Left renal cortex interstitium (tissue), 4 donors: ENCODE results near the gene SETBP1. TPM values are rescaled to one million over a fixed set of nuclear protein-coding genes. Genes with fewer than 3 reads are reported as not detected.
A peak's percentile ranks its signal among the peaks of the same experiment; 100 is the strongest.

ENCODE experiments used
- DNase-seq, 4 donors: peaks; one replicate each; pipeline ENCODE4 v3.0.0-alpha.2; 2013; ENCODE audit warnings: low read depth in 4 of 4, low spot score in 2 of 4, missing footprints in 1 of 4
- polyA plus RNA-seq, 4 donors: library from polyadenylated mRNA; unstranded; fragments of 120-200 nt; gene quantifications; one replicate each; pipeline ENCODE4 v1.2.1, GENCODE V29; 2013; ENCODE audit not compliant: insufficient read length in 4 of 4

The SETBP1 gene
- polyA plus RNA-seq, 4 donors, result 28.3 to 34.8 (median 28.7) TPM

- DNase-seq, result no peak
These were observed 317.7 kb downstream of the SETBP1 start for GRCh38 chr18:44998360-44998759.

- DNase-seq, result no peak
These were observed 323.9 kb downstream of the SETBP1 start for GRCh38 chr18:45004546-45005080.

- no peak for DNase-seq
These were observed 326.2 kb downstream of the SETBP1 start for GRCh38 chr18:45006934-45007333.

GRCh38 chr18:45007531-45007930 lies 326.8 kb downstream of the SETBP1 start:
- DNase-seq, result no peak

GRCh38 chr18:45008694-45009413 lies 328.2 kb downstream of the SETBP1 start:
- no peak for DNase-seq

- no peak for DNase-seq
These were observed 329.1 kb downstream of the SETBP1 start for GRCh38 chr18:45009756-45010155.

GRCh38 chr18:45012286-45012685 lies 331.6 kb downstream of the SETBP1 start:
- DNase-seq, result no peak

GRCh38 chr18:45014047-45014501 lies 333.4 kb downstream of the SETBP1 start:
- DNase-seq, result peak in 3 of 4 donors; percentile 28 to 57 (median 50)

- no peak for DNase-seq
These were observed 335.1 kb downstream of the SETBP1 start for GRCh38 chr18:45015788-45016128.

- no peak for DNase-seq
These were observed 338.8 kb downstream of the SETBP1 start for GRCh38 chr18:45019469-45019868.

GRCh38 chr18:45023519-45023918 lies 342.8 kb downstream of the SETBP1 start:
- DNase-seq, result no peak

GRCh38 chr18:45024357-45025088 lies 343.8 kb downstream of the SETBP1 start:
- DNase-seq, result no peak

- DNase-seq, result no peak
These were observed 344.4 kb downstream of the SETBP1 start for GRCh38 chr18:45025089-45025450.

GRCh38 chr18:45026162-45026561 lies 345.5 kb downstream of the SETBP1 start:
- DNase-seq, result no peak

- DNase-seq, result no peak
These were observed 353.5 kb downstream of the SETBP1 start for GRCh38 chr18:45034179-45034578.

- DNase-seq, result no peak
These were observed 356.9 kb downstream of the SETBP1 start for GRCh38 chr18:45037618-45038017.

GRCh38 chr18:45039376-45039775 lies 358.7 kb downstream of the SETBP1 start:
- DNase-seq, result no peak

GRCh38 chr18:45040879-45041278 lies 360.2 kb downstream of the SETBP1 start:
- DNase-seq, result no peak

GRCh38 chr18:45044787-45045186 lies 364.1 kb downstream of the SETBP1 start:
- DNase-seq, result no peak

- DNase-seq, result no peak
These were observed 365.5 kb downstream of the SETBP1 start for GRCh38 chr18:45046228-45046627.

GRCh38 chr18:45046961-45047360 lies 366.3 kb downstream of the SETBP1 start:
- DNase-seq, result no peak
